Activated T-cell treated with anti-CD3 and anti-CD28 coated beads for 24 hours (primary cell): ENCODE measurements around the gene SLC28A1.

Experiments
- DNase-seq: peaks from one replicate; pipeline ENCODE4 v3.0.0-alpha.2; 2020; ENCODE audit warnings: low read depth

The SLC28A1 gene

DNA sequence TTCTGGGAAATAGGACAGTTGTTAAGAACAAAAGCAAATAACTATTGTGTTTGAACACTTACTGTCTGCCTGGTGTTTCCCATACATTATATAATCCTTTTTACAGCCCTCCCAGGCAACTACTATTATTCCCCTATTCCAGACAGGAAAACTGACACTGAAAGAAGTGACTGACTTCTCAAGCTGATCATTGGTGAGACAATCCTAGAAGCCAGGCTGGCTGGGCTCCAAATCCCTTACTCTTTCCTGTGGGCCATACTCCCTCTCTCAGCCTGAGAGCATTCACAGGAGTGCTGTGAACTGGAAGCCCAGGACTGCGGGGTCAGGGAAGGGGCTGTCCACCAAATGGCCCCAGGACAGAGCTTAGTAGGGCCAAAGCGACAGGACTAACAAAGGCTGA, 58.0 kb downstream of the SLC28A1 start:
- DNase-seq: no peak

DNA sequence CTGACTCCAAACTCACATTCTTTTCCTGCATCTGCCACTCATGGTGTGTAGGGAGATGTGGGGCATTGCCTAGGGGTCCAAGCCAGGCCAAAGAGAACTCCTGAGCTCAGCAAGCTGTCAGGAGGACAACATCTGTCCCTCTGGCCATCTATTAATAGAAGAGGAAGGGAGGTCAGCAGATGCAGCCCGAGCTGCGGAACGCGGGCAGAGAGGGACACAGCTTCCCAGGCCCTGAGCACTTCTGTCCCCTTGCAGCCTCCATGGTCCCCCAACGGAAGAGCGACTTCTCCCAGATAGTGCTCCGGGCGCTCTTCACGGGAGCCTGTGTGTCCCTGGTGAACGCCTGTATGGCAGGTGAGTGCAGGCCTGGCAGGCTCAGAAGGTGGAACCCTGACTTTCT, 59.8 kb downstream of the SLC28A1 start:
- DNase-seq: no peak

DNA sequence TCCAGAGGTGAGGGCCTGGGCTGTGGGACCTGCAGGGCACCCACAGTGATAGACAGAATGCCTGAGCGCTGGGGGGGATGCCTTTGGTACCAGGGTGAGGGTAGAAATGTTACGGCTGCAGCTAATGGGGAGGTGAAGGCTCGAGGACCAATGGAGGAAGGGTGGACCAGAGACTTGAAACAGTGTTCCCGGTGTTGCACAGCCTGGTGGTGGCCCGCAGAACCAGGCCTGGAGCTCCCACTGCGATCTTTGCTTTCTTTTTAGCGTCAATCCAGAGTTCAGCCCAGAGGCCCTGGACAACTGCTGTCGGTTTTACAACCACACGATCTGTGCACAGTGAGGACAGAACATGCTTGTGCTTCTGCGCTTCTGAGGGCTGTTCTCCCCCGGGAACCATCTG, 60.4 kb downstream of the SLC28A1 start:
- no peak for DNase-seq

DNA sequence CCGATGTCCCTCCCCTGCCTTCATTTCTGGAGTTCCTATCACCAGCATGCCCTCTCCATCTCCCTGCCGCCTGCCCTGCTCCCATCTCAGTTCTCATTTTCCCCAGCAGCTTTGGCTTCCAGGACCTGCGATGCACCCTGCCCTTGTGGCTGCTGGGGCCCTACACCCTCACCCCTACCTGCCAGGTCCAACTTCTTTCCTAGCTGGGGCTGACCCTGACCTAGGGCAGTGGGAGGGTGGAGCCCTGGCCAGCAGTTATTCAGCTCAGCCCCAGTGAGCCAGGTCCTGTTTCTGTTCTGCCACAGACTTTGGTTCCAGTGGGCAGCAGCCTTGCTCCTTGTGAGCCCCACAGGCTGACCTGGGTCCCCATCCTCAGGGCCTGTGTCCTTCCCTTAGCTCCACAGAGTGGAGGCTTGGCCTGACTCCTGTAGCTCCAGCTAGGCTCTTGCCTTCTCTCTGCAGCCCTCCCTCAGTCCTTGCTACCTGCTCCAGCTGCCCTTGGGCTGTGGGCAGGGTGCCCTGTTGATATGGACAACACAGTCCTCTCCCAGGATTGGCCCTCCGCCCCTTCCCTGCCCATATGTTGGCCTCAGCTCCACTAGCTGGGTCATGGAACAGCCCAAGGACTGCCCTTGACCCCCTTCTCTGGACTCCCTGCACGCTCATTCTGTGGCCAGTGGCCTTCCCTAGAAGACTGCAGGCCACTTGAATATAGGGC, 62.5 kb downstream of the SLC28A1 start:
- no peak for DNase-seq

DNA sequence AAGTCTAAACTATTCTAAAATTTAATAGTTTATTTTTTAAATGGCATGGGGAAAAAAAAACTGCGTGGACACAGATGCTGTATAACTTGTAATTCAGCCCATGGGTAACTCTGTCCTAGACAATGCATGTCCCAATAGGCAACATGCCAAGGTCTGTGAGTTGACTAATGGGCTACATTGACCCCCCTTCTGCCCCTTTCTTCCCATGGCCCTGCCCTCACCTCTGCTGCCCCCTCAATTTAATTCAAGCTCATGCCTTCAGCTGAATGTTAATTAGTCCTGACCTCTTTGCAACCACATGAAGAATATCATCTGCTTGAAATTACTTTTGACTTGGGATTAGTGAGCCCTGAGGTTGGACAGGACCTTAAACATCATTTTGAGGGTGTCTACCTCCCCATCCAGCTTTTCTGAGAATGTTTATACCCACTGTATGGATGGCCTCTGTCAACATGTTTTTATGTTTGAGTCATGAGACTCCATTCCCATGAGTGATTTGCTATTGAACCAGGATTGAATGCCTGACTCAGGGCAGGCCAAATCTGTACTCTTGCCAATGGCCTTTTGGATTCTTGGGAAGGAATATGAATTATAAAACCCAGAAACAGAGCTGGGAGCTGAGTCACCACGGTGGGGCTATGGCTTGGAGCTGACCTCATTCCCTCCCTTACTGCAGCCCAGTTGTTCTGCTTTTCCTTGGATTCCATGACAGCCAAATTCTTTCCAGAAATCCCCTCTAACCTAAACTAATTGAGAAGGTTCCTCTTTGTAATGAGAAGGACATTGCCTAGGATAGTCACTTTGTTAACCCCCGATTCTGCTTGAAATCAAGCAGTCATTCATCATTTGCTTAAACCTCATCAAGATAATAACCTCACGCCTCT, 63.7 kb downstream of the SLC28A1 start:
- no peak for DNase-seq

DNA sequence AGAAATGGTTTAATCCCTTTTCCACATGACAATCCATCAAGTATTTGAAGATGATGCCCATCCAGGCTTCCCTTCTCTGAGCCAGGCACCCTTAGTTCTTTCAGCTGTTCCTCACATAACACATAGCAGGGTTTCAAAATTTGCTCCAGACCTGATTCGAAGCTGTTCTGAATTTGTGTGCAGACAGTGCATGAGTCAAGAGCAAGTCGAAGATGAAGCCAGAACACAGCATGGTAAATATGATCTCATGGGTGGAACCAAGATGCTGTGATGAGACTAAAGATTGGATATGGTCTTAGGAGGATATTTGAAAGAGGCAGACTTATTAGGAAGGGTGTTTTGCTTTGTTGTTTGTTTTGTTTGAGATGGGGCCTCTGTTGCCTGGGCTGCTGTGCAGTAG, 64.6 kb downstream of the SLC28A1 start:
- no peak for DNase-seq

DNA sequence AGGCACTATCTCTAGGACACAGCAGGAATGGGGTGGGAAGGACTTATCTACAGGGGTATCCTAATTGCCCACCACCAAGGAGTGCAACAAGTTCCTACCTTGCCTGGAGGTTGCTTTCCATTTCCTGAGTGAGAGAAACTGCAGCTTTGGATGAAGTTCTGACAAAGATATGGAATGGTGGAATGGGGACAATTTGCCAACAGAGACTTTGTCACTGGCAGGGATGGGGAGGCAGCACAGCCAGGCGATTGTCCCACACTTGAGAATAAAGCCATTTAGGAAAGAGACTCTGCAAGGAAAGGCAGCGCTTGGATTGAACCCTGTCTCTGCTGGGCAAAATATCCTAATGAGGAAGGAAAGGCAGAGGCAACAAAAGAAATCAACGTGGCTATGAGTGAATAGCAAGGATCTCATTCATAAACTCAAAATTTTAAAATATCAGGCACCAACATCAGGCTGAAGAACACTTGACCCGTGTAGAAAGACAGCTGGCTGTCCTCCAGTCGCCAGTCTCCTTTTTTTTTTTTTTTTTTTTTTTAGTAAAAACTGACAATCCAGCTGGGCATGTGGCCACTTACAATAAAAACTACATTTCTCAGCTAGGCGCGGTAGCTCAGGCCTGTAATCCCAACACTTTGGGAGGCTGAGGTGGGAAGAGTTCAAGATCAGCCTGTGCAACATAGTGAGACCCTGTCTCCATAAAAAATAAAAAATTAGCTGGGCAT, 65.5 kb downstream of the SLC28A1 start:
- DNase-seq: no peak

DNA sequence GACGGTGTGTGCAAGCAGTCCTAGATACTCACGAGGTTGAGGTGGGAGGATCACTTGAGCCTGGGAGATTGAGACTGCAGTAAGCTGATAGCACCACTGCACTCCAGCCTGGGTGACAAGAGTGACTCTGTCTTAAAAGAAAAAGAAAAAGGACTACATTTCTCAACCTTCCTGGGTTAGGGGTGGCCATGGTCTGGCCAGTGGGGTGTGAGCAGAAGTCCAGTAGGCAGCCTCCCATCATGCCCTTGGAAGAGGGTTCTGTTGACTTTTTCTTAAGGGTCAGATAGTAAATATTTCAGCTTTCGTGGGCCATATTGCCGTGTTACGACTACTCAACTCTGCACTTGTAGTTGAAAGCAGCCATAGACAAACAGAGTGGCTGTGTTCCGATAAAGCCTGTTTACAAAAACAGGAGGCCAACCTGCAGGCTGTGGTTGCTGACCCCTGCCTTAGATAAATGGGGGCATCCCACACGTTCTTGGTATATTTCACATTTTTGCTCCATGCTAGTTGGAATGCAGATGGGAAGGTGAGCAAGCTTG, 66.2 kb downstream of the SLC28A1 start:
- no peak for DNase-seq

DNA sequence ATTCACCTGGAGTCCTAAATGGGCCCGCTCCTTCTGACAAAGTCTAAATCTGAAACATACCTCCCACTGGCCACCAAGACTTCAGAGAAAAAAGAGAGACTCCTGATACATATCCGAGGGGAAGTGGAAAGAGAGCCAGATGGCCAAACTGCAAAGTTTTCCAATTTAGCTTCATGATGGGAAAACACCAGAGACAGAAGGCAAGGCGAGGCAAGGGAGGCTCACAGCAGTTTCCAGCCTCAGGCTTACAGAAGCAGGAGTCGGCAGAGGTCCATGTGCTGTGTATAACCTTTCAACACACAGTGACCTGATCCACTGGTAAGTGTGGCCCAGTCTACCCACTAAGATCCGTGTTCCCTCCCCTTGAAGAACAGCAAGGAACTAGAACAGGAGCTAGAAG, 67.3 kb downstream of the SLC28A1 start:
- DNase-seq: no peak

DNA sequence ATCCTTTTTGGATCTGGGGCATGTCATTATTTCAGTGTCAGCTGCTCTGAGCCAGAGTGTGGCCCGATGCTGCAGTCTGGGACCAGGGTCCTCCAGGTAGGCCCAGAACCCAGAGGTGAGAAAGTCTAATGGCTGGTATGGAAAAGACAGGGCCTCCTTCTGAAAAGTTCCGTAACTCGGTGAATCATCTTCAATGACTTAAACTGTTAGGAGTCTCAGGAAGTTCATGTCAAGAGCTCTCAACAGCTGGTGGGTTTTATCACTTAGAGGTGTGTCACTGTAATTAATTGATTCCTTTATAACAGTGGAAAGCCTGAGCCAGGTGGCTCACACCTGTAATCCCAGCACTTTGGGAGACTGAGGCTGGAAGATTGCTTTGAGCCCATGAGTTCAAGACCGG, 68.7 kb downstream of the SLC28A1 start:
- DNase-seq: no peak

DNA sequence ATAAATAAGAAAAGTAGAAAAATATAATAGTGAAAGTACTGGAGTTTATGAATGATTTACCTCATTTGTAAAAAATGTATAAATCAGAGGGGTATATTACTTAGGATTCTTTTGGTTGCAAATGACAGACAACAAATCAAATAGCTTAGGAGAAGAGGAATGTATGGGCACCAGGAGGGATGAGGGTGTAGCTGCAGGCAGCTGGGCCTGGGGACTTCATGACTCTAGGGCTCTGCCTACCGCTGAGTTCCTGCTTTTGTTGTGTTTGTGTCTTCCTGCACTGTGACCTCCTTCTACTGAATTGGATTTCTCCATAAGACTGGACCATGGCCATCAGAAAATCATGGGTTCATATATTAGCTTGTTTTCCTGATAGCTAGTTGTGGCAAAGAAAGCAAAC, 69.3 kb downstream of the SLC28A1 start:
- DNase-seq: no peak

DNA sequence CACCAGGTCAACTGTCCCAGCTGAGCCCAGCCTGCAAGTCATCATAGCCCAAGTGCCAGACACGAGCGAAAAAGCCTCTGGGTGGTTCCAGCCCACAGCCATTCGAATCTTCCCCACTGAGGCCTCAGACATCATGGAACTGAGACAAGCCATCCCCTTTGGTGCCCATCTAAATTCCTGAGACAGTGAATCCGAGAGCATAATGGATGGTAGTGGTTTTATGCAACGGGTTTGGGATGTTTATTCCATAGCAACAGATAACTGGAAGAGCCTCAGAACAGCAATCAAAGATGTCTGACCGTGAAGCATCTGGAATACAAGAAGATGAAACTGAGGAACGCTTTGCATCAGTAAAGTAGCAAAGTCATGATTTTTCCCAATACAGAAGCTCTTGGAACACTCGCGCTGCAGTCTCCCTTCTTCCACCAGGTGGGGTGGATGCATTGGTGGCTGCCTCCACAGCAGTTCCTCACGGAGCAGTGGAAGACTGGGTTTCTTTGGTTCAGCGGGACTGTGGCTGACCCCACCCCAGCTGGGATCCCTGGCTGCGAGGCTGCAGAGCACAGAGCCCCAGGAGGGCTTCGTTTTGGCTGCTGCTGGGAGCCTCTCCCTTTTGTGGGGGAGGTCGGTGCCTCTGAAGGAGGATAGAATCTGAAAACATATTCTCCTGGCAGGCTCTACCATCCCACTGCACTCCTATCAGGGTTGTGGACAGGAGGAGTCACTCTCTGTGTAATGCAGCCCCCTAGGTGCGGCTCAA, 70.8 kb downstream of the SLC28A1 start:
- DNase-seq: peak; percentile 12

DNA sequence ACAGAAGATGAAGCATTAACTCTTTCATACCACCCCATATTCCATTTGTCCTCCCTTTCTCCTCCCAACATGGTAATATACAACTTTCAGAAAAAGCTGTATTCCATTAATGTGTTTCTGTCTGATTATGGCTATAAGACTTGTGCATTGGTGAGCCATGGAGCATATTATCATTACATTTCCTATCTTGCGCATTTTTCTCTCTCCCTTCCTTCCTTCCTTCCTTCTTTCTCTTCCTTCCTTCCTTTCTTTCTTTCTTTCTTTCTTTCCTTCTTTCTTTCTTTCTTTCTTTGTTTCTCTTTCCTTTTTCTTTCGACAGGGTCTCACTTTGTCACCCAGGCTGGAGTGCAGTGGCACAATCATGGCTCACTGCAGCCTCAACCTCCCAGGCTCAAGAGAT, 71.7 kb downstream of the SLC28A1 start:
- no peak for DNase-seq

DNA sequence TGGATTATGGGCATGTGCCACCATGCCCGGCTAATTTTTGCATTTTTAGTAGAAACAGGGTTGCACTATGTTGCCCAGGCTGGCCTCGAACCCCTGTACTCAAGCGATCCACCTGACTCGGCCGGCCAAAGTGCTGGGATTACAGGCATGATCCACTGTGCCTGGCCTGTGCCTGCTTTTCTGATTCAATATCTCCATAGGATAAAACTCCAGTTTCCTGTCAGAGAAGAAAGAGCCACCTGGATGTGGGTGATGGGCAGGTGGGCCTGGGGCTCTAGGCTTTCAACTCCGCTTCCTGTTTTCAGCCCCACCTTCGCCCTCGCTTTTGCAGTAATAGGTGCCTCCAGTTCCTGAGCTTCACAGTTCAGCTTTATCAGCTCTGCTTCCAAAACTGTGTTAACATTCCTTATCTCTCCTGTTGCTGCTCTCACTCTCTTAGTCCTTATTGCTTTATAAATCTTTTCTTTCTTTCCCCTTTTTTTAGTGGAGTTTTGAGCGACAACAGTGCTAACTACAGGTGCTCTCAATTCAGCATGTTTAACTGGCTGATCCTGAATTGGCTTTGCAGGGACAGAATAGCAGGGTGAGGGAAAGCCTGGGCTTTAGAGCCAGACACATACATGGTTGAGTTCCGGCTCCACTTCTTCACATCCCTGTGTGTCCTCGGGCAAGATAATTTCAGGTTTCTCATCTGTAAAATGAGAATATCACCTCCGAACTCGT, 76.1 kb downstream of the SLC28A1 start:
- DNase-seq: no peak

DNA sequence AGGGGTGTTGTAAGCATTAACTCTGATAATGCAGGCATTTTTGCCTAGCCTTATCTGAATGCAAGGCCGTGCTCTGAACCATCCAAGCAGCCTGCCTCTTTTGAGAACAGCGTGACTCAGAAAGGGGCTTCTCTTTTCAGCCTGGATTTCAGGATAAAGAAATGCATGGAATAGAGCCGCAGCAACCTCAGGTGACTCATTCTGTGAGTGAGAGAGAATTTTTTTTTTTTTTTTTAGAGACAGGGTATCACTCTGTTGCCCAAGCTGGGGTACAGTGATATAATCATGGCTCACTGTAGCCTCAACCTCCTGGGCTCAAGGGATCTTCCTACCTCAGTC, 76.6 kb downstream of the SLC28A1 start:
- no peak for DNase-seq

DNA sequence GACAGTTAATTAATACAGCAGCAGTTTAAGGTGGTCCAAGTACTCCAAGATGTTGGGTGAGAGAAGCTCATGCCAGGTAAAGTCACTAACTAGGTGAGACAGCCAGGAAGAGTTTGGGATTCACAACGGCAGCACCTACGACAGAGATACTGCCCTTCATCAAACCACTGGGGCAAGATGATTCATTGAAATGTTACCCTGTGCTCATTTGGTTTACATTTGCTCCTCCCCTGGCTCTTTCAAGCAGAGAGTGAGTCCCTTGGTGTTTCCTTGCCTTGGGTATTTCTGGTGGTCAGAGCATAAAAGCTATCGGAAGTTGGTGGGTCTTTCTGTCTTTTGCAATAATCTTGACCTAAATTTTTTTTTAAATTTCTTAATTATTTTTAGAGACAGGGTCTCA, 77.2 kb downstream of the SLC28A1 start:
- DNase-seq: no peak

DNA sequence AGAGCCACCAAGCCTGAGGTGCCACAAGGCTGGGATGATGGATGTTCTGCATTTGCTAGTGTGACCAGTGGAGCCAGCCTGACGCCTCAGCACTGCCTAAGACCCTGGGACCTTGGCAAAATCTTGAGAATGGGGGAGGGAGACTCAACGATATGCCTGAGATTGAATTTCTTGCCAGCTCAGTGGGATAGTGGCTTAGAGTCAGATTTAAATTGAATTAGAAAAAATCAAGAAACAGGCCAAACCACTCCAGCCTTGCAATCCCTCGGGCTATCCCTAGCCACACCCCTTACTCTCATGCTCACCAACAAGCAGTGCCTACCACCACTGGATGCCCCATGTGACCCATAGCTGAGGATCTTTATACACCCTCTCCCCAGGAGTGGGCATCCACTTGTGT, 78.5 kb downstream of the SLC28A1 start:
- DNase-seq: no peak

DNA sequence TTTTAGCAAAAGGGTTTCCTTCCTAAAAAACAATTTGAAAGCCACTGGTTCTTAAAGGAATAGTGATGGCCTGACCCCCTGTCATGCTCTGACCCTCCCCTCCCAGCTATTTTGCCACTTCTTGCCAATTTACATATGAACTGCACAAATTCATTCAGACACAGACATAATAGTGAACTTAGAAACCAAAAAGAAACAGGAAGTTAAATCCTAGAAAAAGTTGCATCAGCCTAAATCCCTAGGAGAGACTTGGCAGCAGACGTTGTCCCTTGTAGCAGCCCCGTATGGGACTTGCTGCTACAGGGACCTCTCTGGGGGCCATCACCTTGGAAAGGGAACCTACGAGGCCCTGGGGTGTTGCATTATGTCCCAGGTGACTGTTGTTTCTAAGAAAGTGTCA, 82.9 kb downstream of the SLC28A1 start:
- DNase-seq: no peak

DNA sequence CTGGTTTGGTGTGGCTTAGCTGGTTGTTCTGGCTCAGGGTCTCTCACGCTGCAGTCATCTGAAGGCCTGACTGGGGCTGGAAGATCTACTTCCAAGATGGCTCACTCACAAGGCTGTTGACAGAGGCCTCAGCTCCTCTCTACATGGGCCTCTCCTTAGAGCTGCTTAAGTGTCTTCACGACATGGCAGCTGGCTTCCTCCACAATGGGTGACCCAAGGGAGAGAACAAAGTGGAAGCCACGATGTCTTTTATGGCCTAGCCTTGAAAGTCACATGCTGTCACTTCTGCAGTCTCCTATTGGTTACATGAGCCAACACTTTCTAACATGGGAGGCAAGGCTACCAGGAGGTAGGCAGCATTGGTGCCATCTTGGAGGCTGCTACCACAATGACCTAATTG, 83.8 kb downstream of the SLC28A1 start:
- no peak for DNase-seq

DNA sequence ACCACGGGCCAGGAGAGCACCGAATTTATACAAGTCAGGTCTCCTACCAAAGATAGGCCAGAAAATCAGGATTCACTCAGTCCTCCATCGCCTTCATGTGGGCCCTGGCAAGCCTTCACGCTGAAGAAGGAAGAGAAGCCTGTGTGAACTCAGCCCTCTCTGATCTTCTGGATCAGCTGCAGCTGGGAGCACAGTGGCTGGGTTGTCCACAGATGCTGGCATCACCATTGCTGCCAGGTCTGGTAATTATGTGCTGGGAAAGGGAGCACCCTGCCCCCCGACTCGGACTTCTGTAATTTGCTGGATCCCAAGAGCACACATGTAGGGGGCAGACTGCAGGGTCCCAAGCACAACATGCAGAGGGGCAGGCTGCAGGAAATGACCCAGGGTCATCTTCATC, 84.8 kb downstream of the SLC28A1 start:
- DNase-seq: no peak

DNA sequence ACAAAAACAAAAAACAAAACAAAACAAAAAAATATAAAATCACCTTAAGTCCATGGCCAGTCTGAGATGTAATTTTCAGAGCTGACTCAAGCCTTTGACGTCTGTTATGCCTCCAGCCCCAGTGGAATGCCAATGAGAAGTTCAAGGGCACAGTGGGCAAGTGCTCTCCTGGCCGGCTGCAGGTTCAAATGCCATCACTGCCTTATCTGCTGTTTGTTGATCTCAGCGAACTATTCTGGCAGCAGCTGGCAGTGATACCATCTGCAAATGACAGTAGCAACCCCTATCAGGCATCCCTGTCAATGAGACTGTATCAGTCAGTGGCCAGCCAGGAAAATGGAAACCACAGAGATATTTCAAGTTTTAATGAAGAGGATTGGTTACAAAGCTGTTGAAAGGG, 86.4 kb downstream of the SLC28A1 start:
- DNase-seq: no peak
